GM21529 (cell line): ENCODE measurements around the gene SUPT4H1.

ENCODE experiments used
- ATAC-seq: cut with Tn5 transposase; IDR thresholded peaks from one replicate; pipeline ENCODE4 v1.9.1; 2021; ENCODE audit not compliant: unreplicated experiment

Gene SUPT4H1

DNA sequence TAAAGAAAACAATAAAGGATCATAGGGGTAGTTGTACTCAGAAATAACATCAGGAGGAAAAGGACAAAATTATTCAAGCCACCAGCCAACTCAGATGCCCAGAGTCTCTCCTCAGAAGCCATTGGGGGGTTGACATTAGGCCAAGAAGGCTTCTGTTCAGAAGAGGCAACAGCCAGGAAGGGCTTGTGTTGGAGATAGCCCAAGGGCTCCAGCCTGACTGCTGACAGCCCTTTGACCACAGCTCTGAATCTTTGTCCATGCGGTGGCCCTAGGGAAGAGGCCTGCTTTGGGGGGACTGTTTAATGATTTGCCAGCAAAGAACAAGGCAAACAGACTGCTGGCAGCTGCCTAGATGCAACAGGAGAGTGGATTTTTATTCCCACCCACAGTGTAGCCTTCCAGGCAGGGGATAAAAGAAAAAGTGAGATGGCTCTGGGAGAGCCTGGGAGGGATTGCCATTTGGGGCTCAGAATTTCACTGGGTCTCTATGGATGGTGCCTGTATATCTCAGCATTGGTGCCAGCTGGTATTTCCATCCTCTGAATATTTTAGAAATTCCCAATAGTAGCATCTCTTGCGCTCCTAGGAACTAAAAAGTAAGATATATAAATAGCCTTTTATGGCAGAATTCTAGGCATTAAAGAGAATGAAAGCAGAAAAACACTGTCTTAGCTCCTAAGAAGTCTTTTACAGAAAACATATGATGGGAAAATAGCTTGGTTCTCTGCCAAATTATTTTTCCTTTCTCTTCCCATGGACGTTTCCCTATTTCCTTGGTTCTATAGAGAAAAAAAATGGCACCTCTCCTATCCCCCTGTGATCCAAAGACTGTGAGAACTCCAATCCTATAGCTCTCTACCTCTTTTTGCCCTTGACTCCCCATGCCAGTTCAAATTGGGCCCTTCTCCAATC, 29.4 kb upstream of the SUPT4H1 start:
- ATAC-seq = no peak

DNA sequence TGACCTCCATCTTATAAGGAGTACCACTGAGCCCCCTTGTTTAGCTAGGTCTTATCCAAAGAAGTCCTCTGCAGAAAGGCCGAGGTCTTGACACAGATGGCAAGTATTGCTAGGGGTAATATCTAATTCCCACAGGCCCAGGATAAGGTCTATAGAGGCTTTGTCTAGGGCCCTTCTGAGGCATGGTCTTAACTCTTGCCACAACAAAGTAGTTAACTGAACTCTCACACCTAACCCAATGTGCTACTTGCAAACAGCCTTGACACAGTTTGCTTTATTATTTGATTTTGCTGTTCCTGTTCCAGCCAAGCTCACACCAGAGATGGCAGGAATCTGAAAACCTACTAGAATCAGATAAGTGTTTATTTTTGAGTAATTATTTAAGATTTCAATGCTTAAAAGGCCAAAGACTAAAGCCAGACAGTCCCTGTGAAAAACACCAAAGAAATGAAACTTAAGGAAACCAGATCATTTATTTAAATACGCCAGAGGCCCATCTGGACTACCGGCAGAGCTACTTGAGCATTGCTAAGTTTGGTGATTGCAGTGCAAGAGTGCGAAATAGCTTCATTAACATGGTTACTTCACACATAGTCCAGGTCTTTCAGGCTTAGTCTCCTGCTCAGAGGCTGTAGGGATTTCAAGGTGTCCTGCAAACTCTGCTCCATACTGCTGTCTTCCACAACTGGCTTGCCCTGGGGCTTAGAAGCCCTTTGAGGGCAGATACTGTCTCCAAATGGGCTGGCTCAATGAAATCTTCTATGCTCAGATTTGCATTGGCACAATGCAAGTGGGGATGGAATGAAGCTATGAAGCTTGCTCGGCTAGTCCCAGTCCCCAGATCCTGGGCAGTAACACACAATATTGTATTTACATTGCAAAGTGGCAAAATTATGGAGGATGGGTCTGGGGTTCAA, 28.5 kb upstream of the SUPT4H1 start:
- no peak for ATAC-seq

DNA sequence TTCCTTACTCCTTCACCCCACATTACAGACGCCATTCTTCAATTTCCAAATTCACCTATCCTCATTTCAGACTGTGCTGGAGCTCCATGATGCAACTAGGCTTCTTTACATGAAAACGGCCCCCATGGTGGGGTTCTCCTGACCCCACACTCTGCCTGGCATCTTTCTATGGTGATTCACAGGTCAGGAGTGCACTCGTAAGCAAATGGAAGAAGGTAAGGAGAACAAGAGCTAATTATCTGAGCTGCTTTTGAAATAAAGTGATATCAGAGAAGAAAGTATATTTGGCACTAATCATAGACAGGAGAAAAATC, 27.5 kb upstream of the SUPT4H1 start:
- ATAC-seq = no peak

DNA sequence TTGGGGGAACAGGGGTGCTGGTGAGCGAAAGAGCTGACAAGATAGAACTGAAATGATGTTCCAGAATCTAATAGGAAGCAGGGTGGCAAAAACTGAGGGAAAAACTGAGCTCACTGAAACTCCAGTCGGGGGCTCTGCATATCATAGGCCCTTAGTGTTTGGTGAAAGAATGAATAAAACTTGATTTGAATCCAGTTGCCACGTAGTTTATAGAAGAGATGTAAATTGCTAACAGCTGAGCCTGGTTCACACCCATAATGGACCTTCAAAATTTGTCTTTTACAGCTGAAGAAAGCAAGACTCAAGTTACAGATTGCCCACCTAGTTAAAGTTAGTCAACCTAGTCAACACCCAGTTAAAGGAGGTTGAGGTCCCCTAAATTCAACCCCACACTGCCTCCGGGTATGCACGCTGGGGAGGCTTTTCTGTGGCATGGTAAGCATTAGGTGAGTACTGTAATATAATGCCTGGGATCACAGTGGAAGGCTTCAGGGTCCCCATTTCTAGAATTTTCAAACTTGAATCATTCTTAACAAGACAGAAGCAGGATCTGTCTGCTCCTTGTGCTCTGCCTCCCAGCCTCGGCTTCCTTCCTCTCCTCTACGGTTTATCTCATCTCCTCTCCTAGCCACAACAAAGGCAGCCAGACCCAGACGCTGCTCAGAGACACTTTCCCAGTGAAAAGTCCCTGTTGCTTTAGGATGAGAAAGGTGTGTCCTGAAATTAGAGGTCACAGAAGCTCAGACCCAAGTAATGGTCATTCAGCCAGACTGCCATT, 26.9 kb upstream of the SUPT4H1 start:
- no peak for ATAC-seq

- no peak for ATAC-seq
These were observed 25.7 kb upstream of the SUPT4H1 start for GRCh38 chr17:58377661-58378060.

- ATAC-seq = no peak
These were observed 25.1 kb upstream of the SUPT4H1 start for GRCh38 chr17:58377093-58377601.

GRCh38 chr17:58376472-58377000, 24.5 kb upstream of the SUPT4H1 start:
- ATAC-seq = no peak

DNA sequence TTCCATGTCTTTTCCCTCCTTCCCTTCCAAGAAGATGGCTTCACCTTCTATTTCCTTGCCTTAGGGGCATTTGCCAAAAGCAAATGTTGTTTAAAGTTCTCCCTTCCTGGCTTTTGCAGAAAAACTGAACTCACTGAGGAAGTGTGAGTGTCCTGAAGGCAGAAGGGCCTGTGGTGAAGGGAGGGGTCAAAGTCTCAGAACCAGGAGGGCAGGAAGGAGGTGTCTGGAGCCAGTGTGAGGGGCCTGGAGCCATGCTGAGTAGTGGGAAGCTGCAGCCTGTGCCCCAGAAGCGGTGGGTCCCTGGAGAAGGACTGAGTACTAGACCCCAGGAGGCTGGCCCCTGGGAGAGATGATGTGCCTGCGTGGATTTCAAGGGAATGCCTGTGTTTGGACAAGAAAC, 23.8 kb upstream of the SUPT4H1 start:
- ATAC-seq = no peak

DNA sequence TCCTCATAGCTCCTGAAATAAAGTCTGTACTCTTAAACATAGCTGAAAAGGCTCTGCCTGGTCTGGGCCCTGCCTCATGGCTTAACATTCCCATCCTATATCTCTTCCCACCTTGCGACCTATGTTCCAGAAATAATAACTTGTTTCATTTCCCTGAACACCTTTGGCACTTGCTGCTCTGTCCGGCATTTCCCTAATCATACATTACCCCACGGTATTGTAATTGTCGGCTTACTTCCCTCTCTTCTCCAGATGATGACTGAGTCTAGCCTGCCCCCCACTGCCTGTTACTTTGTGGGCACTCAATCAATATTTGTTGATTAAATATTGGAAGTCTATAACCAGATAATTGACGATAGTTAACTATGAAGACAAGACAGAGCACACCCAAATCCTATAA, 23.3 kb upstream of the SUPT4H1 start:
- no peak for ATAC-seq

DNA sequence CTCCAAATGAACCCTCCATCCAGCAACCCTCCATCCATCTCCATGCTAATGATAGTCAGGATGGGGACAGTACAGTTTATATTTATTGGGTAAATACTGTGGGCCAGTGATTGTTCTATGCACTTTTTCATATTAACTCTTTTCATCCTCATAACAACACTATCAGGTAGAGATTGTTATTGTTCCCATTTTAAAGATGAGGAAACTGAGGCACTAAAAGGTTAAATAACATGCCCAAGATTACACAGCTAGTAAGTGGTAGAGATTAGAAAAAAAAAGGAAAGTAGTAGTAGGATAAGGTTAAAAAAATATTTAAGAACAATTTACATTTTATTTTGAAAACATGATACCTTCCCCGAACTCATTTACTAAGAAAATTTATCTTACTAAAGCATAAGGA, 21.9 kb upstream of the SUPT4H1 start:
- no peak for ATAC-seq

DNA sequence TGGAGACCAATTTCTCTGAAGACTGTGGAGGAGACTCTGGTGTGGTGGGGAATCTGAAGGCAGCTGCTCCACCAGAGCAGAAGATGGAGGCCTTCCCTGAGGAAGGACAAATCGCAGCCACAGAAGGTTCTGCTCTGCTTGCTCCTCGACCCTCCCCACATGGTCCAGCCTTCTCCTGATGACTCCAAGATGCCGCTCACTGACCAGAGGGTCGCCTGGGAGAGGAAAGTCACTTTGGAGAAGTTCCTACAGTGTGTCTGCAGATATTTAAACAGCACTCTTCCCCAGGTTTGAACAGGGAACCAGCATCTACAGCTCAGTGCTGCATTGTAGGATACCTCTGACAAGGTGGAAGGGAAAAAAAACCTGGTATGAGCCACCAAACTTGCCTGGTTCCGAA, 21.0 kb upstream of the SUPT4H1 start:
- no peak for ATAC-seq

- ATAC-seq = no peak
These were observed 19.4 kb upstream of the SUPT4H1 start for GRCh38 chr17:58371300-58371950.

GRCh38 chr17:58370716-58371115, 18.7 kb upstream of the SUPT4H1 start:
- no peak for ATAC-seq

DNA sequence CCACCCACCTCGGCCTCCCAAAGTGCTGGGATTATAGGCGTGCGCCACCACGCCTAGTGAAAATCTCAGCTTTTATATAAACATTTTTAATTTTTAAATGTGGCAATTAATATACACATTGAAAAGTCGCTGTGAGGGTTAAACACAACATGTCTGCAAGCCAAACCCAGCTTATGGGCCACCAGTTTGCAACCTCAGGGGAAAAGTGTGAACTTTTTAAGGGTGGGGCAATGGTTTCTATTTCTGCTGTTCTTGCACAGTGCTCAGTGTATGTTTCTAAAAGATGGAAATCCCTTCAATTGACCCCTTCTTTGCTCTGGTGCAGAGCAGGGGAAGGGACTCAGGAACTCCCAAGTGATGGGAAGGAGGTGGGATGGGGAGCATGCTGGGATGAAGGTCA, 18.3 kb upstream of the SUPT4H1 start:
- no peak for ATAC-seq

- ATAC-seq = no peak
These were observed 17.4 kb upstream of the SUPT4H1 start for GRCh38 chr17:58369214-58370031.

DNA sequence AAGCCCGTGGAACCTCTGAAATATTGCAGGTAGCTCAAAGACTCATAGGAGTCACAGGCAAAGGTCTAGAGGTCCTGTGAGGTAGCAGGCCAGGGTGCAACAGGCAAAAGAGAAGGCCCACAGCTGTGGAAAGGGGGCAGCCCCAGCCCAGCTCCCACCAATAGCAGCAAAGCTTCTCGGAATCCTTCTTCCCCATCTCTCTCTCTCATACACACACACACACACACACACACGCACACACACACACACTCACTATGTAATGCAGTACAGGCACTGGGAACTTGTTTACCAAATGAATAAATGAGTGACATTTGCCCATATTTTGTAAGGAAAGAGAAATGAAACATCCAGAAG, 16.8 kb upstream of the SUPT4H1 start:
- no peak for ATAC-seq

GRCh38 chr17:58367461-58367860, 15.5 kb upstream of the SUPT4H1 start:
- ATAC-seq = no peak

DNA sequence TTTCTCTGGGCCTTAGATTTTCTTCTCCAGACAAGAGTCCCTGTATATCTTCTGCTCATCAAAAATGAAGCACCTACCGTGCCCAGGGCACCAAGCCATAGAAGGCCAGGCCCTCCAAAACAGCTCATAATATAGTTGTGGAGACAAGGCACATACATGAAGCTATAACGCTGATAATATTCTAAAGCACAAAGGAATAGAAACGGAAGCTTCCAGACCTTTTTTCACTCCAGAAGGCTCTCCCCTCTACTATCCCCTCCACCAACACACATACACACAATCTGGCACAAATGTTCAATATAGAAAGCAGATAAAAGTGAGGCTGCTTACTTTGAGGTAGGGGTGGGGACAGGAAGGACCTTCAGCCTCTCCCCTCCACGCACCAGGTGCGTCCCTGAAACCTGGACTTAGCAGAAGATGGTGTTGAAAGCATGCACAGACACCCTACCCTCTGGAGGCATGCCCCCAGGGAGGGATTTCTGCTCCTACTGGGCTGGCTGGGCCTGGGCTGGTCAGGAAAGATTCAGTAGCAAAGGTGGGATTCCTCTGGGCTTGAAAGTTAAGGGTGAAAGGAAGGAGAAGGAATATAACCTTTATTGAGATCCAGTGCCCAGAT, 14.1 kb upstream of the SUPT4H1 start:
- no peak for ATAC-seq
